ENCODE measurements around the gene DDX24.

DNA sequence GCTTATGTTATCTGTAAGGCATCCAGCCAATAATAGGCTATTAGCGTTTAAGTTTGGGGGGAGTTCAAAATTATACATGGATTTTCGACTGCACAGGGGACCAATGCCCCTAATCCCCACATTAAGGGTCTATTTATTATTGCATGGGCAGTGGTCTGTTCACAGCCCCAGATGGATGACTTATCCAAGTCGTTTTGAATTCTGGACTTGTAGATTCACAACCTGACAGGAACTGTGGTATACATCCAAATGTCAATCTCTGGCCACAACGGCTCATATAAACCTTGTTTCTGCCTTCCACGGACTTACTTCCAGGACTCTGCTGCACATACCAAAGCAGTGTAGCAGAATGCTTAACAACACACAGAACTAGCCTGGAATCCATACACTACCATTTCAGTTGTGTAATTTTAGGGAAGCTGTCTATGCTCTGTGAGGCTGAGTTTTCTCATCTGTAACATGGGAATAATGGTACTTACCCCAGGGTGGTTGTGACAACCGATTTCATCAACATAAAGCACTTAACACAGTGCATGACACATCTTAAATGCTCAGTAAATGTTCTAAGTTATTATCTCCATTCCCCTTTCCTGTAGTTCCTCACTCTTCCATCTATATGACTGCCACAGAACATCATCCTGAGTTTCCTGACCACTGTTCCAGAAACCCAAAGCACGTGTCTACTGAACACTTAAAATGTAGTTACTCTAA lies 3.7 kb downstream of the DDX24 start:
- TF ChIP-seq, protein P1, sequence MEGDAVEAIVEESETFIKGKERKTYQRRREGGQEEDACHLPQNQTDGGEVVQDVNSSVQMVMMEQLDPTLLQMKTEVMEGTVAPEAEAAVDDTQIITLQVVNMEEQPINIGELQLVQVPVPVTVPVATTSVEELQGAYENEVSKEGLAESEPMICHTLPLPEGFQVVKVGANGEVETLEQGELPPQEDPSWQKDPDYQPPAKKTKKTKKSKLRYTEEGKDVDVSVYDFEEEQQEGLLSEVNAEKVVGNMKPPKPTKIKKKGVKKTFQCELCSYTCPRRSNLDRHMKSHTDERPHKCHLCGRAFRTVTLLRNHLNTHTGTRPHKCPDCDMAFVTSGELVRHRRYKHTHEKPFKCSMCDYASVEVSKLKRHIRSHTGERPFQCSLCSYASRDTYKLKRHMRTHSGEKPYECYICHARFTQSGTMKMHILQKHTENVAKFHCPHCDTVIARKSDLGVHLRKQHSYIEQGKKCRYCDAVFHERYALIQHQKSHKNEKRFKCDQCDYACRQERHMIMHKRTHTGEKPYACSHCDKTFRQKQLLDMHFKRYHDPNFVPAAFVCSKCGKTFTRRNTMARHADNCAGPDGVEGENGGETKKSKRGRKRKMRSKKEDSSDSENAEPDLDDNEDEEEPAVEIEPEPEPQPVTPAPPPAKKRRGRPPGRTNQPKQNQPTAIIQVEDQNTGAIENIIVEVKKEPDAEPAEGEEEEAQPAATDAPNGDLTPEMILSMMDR (conservative IDR thresholded peaks at IDR 0.05 in 1 of 2, IDR thresholded peaks at IDR 0.05 in 1 of 2; ENCODE audit: extremely low read depth in 1 of 2, insufficient read depth in 1 of 2, low read depth in 1 of 2, low read length in 2 of 2), result no peak
- TF ChIP-seq EZH2 (IDR thresholded peaks at IDR 0.05; ENCODE audit: borderline replicate concordance, low read length), result no peak
